Gastrocnemius medialis (tissue), 4 donors: ENCODE data around the gene HPS5.

Experiments
- CTCF ChIP-seq, 5 experiments: fragments of 450-650 bp in 3 of 5; fragments of 200-600 bp in 2 of 5; sonication (generic) in 2 of 5; IDR thresholded peaks in 4 of 5; conservative IDR thresholded peaks in 1 of 5; 1 replicate in 4 of 5; 2 replicates in 1 of 5; pipeline ENCODE4 v1.5.1; 2016 to 2019; ENCODE audit warnings: antibody characterized with exemption in 5 of 5, mild to moderate bottlenecking in 3 of 5, moderate library complexity in 3 of 5
- POLR2A ChIP-seq, 2 donors: fragments of 450-650 bp; IDR thresholded peaks; one replicate each; pipeline ENCODE4 v1.6.1; 2017; ENCODE audit warnings: antibody characterized with exemption in 2 of 2, mild to moderate bottlenecking in 2 of 2, moderate library complexity in 2 of 2

GRCh38 chr11:18310800-18311340, 11.1 kb downstream of the HPS5 start:
- TF ChIP-seq CTCF (IDR thresholded peaks at IDR 0.05 in 4 of 5, conservative IDR thresholded peaks at IDR 0.05 in 1 of 5) (no peak), POLR2A (IDR thresholded peaks at IDR 0.05) (no peak)
